HG03521 (cell line): ENCODE measurements around the gene FHAD1.

ENCODE experiments used
- ATAC-seq: cut with Tn5 transposase; IDR thresholded peaks from one replicate; pipeline ENCODE4 v1.9.1; 2021; ENCODE audit warnings: mild to moderate bottlenecking, moderate library complexity; ENCODE audit not compliant: unreplicated experiment

Gene FHAD1

DNA sequence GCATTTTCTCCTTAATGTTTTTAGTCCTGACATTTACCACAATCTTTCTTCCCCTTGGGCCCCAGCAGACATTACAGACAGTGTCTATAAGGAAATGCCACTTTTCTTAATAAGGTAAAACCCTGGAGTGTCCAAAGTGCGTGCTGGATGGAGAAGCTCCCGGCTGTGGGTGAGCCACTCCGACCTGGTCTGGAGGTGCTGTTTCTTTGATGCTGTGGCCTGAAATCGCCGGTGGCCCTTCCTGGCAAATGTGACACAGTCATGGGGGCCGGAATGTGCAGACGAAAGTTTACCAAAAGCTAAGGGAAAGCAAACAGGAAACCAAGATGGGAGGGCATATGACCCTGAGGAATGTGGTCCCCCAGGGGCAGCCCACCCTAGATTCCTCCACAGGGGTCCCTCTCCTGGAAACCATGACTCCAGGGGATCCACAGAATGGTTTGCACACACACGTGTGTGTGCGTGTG, 77.9 kb downstream of the FHAD1 start:
- no peak for ATAC-seq

GRCh38 chr1:15325375-15326085, 78.5 kb downstream of the FHAD1 start:
- ATAC-seq: no peak

- ATAC-seq: no peak
These were observed 79.9 kb downstream of the FHAD1 start for GRCh38 chr1:15326691-15327588.

GRCh38 chr1:15328351-15329103, 81.5 kb downstream of the FHAD1 start:
- no peak for ATAC-seq

GRCh38 chr1:15329104-15329820, 82.2 kb downstream of the FHAD1 start:
- no peak for ATAC-seq

DNA sequence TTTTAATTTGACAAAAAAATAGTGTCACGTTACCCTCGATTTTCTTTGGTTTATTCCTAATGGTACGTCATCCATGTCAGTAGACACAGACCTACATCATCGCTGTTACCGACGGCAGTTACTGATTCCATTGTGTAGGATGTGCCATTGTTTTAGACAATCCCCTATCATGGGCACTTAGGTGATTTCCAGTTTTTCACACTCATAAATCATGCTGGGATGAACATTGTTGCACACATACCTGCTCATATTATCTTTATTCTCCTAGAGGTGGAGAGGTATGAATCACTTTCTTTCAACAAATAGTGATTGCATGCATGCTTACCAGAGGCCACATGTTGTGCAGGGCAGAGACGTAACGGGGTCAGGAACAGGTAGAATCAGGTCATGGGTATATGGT, 83.0 kb downstream of the FHAD1 start:
- ATAC-seq: no peak

DNA sequence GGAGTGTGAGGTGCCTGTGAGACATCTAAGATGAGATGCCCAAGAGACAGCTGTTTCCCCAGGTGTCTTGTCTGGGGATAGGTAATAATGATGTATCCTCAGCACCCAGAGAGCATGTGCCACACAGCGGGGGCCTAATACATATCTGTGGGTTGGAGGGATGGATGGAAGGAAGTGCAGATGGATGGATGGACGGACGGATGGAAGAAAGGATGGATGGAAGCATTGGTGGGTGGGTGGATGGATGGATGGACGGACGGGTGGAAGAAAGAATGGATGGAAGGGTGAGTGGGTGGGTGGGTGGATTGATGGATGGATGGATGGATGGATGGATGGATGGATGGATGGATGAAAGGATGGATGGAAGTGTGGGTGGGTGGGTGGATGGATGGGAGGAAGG, 84.2 kb downstream of the FHAD1 start:
- no peak for ATAC-seq

- no peak for ATAC-seq
These were observed 84.7 kb downstream of the FHAD1 start for GRCh38 chr1:15331734-15332133.

- no peak for ATAC-seq
These were observed 85.5 kb downstream of the FHAD1 start for GRCh38 chr1:15332525-15332924.

DNA sequence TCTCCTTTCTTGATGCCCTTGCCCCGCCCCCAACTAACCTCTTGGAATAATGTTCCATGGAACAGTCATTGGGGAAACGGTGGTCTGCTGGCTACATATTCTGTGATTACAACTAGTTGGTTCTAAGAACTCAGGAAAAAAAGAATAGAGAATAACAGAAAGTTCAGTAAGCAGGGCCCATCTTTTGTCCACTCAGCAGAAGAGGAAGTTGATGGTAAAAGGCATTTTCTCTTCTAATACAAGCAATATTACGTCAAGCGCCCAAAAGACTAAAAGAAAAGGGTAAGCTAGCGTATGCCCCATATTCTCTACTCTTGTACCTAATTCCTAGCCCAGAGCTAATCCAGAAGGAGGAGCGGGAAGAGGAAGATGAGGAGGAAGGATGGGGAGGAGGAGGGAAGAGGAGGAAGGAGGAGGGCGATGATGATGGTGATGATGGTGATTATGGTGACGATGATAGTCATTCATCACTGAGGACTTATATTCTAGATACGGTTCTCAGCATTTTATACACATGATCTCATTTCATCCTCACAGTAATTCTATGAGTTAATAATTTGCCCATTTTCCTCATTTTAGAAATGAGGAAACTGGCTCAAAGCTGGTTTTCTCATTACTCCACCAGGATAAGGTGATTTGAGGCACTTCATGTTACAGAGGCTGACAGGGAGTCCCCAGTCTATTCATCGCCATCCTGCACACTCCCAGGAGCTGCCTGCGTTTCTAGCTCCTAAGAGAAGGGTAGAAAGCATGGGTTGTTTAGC, 86.1 kb downstream of the FHAD1 start:
- ATAC-seq: no peak

DNA sequence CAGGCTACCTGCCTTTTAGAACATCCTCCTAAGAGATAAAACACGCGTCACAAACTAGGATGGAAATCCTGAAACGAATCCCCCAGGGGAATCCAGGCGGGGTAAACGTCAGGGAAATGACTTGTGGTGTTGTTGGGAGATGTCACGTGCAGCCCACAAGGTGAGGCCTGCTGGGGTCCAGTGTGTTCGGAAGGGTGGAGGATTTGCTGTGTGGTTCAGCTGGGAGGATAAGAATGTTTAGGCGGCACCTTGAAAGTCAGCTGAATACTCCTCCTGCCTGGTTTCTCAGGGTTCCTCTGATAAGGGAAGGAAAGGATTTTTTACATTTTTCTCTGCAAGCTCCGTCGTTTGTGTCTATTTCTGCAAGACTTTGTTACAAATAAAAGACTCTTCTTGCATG, 88.0 kb downstream of the FHAD1 start:
- ATAC-seq: no peak

- ATAC-seq: no peak
These were observed 89.8 kb downstream of the FHAD1 start for GRCh38 chr1:15336866-15337265.

- no peak for ATAC-seq
These were observed 90.8 kb downstream of the FHAD1 start for GRCh38 chr1:15337656-15338402.

DNA sequence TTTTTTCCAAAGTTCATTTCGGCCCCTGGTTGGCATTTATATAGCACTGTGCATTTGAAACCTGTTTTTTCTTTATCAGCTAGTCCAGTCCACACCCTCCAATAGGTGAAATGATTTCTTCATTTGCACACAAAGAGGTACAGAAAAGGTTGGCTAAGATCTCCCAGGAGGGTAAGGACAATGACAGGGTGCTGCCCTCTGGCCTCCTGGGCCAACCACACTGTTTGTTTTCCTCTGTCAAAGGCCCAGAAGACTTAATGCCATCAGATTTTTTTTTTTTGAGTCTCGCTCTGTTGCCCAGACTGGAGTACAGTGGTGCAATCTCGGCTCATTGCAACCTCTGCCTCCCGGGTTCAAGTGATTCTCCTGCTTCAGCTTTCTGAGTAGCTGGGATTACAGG, 92.5 kb downstream of the FHAD1 start:
- no peak for ATAC-seq

DNA sequence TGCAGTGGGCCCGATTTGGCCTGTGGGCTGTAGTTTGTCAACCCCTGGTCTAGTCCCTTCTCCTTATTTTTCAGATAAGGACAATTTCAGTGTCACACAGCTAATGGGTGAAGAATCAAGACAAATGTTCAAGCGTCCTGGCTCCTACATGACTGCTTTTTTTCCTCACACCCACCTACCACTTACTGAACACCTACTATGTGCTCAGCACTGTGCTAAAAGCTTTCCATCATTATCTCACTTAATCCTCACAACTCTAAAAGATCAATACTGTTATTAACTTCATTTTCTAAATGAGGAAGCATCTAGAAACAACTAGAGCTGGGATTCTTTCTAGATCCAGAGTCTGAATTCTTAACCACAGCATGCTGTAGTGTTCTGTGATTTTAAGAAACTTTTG, 94.2 kb downstream of the FHAD1 start:
- no peak for ATAC-seq

DNA sequence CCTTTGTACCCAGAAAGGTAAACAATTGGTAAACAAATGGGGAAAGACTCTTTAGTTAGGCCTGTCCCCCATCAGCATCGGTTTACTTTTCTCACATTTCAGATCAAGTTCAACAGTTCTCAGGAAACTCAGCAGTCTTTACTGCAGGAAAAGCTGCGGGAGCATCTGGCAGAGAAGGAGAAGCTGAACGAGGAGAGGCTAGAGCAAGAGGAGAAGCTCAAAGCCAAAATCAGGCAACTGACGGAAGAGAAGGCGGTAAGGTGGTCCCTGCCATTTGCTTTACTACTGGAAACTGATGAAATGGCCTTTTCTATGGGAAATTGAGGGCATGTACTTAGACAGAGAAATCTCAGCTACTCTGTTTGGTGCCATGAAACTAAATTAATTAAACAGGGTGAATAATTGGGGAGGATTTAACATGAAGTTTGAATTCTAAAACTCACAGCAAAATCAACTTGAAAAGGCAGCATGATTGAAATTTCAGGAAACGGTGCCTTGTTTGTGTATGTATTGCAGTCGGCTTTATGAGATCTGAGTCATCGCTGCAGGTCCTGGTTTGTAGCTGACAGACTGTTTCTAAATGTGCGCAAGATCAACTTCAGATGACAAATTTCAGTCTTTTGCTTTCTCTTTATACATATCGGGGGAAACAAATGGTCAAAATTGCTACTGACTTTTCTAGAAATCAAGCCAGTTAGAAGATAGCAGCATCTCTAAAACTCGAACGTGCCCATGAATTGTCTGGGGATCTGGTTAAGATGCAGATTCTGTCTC, 94.8 kb downstream of the FHAD1 start:
- no peak for ATAC-seq

DNA sequence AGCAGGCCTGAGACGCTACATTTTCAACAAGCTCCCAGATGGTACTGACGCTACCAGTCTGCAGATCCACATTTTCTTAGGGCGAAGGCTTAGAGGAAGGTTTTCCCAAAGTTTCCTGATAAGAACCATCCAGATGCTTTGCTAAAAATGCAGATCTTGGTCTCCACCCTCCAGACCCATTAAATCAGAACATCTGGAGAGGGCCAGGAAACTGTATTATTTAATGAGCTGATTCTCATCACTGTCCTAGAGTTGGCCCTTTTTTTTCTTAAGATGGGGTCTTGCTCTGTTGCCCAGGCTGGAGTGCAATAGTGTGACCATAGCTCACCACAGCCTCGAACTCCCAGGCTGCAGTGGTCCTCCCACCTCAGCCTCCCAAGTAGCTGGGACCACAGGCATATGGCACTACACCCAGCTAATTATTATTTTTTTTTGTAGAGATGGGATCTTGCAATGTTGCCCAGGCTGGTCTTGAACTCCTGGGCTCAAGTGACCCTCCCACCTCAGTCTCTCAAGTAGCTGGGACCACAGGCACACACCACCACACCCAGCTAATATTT, 95.5 kb downstream of the FHAD1 start:
- no peak for ATAC-seq

GRCh38 chr1:15343099-15343498, 96.1 kb downstream of the FHAD1 start:
- no peak for ATAC-seq
